GM18861 (cell line): ENCODE measurements around the gene LMO2.

Source experiments
- ATAC-seq: cut with Tn5 transposase; IDR thresholded peaks from one replicate; pipeline ENCODE4 v1.9.1; 2021; ENCODE audit not compliant: unreplicated experiment

LMO2 gene

DNA sequence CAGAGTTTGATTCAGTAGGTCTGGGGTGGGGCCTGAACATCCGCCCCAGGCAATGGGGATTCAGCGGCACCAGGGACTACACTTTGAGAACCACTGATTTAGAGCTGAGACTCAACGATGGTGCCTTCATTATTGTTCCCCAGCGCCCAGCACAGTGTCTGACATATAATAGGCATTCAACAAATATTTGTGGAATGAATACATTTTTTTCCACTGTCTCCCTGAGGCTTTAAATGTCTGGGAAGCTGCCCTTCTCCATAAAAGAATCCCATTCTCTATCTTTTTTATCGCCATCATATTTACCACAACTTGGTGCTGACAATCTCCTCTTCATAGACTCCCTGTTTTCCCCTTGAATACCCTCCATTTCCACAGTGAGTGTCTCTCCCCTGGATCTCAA is 23.6 kb upstream of the LMO2 start:
- ATAC-seq = no peak

DNA sequence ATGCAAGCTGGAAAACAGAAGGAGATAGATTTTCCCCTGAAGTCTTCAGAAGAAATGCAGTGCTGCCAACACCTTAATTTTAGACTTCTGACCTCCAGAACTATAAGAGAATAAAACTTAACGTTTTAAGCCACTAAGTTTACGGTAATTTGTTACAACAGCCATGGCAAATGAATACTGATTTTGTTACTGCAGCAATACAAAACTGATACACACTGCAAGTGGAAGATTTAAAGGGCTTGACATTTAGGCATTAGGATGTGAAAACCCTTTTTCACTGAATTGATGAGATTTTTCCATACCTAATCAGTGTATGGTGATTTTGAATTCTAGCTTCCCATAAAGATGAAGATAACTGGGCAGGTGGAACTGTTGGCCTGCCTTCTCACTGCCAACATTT is 22.1 kb upstream of the LMO2 start:
- ATAC-seq = no peak

DNA sequence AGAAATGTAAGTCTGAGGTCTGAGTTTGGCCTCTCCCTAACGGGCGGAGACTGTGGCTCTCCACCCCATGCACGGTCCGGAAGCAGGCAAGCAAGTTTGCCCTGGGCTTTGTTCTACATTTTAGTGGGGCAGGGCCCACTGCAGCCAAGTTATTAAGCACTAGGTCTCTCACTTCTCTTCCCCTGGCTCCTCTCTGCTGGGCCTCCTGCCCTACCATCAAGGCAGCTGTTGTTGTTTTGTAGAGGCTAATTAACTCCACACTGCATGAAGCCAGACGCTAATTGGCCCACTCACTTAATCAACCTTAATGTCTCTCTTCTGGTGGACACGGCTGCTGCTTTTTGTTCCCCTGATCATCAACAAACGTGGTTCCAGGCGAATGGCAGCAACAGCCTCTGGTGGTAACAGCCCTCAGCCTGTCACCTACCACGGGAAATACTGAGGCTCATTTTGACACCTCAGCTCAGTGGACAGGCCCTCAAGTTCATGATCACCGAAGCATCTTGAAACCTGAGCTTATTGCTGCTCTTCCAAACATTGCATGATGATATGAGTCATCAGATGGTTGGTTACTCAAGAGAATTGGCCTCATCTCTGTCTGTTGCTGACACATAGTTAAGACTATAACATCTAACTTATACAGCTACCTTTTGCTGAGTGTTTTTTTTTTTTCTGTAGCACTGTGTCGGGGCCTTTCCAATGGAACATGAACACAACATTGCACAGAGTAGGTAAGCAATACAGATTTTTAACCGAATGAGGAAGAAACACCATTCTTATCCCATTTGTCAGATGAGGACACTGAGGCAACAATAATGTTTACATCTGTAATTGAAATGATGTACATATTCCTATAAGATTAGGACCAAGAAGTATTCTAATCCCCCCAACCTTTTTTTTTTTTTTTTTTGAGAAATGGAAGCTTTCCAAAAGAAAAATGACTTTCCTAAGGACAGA is 20.8 kb upstream of the LMO2 start:
- peak; percentile 84 for ATAC-seq

DNA sequence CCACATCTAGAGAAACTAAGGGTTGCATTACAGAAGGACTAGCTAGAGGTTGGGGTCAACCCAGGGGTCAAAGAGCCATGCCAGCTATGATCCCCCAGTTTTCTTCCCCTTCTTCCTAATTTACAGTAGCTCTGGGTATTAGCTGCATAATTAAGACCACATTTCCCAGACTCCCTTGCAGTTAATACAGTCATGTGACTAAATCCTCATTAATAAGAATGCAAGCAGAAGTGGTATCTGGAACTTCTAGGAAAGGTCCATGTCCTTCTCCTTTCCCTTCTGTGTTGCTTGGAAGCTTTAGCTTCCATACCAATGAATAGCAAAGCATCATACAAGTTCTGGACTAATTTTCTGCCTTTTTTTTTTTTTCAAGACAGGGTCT is 19.1 kb upstream of the LMO2 start:
- no peak for ATAC-seq

DNA sequence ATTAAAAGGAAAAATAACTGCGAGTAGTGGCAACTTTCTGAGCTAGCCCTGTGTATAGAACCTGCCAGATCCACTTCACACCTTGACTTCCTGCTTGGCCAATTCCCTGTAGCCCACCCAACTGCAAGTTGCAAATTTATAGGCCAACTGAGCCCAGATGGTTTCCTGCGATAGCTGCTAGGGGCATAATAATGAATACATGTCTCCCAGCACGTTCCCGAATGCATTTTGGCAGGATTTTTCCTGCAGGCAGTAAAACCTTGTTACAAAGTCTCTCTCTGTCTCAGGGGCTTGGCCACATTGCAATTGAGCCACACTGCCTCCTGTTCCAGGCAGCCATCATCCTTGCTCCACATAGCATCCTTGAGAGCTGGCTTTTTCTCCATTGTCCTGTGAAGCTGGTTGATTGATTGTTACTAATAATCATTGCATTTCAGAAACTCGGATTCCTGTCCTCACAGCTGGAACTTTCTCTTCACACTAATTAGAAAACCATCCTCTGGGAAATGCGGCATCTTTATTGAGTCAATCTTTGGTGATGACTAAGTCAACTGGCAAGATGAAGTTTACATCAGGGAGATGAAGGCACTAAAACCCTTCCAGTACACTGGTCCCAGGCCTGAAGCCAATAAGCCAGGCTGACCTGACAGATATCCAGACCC is 18.6 kb upstream of the LMO2 start:
- no peak for ATAC-seq

DNA sequence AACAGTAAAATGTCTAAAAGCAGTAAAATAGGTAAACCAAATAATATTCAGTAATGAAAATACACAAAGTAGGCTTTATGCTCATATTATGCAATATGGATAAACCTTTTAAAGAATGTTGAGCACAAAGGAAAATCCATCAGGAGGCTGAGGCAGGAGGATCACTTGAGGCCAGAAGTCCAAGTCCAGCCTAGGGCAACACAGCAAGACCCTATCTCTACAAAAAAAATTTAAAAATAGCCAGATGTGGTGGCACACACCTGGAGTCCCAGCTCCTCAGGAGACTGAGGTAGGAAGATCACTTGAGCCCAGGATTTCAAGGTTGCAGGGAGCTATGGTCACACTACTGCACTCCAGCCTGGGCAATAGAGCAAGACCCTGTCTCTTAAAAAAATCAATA is 17.7 kb upstream of the LMO2 start:
- ATAC-seq = no peak

DNA sequence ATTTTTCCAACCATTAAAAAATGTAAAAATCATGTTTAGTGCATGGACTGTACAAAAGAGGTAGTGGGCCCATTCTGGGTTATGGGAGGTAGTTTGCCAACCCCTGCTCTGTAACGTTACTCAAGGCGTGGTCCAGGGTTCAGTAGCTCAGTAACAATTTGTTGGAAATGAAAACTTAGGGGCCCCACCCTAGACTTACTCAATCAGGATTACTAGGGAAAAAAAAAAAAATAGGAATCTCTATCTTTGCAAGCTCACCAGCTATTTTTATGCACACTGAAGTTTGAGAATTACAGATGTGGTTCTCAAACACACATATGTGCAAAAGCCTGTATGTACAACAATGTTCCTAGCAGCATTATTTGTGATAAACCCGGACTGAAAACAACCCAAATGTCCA is 17.3 kb upstream of the LMO2 start:
- no peak for ATAC-seq

DNA sequence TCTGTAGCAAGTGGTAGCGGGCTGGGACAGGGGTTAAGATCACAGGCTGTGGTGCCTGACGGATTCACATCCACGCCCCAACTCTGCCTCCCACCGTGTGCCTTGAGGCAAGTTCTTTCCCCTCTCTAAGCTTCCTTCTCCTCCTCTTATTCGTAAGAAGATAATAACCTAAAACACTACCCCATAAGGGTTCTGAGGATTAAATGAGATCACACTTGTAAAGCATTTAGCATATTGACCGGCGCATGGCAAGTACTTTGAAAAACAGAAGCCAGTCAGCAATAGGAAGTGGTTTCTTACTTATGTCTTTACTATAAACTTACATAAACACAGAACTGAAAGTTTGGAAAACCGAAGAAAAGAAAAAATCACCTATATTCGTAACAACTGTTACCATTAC is 15.5 kb upstream of the LMO2 start:
- ATAC-seq = no peak

DNA sequence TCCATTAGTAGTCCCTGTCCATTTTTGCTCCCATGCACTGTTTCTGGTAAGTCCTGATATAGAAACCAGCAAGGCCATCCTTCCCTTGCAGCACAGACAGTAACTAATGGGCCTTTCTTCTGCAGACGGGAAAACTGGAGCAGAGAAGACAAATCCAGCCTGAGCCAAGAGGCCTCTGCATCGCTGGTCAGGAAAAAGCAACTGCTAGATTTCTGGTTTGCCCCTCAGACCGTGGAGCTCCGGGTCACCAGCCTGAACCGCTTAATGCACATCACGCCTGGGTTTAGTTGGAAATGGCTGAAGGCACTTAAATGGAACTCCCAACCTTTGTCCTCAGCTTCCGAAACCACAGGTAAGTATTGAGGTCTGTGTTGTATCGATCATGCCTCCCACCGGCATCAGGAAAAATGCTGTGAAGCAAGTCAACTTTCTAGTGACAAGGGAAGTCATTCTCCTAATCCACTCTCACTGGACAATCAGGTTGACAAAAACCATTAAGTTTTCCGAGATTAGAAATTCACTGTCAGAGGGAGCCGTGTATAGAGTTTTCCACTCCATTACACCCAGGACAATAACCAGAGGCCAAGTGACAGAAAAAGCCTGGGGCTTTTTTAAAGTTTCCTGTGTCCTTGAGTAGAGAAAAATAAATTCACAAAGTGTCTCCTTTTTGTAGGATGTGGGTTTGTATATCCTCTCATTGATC is 14.8 kb upstream of the LMO2 start:
- ATAC-seq = no peak

DNA sequence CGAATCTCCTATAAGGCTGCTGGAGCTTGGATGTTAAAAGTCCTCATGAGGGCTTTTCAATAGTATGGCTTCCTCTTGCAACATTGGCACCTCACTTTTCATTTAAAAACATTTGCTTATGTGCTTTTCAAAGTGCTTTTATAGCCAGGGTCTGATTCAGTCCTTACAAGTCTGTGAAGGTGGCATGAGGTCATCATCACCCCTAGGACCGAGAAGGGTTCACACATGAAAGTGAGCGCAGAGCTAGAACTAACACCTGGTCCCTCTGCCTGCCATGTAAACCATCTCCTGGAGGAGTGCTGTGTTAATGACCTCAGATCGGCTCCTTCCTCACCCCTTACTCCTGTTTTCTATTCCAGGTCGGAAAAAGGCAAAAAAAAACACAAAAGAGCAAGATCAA is 12.2 kb upstream of the LMO2 start:
- ATAC-seq = no peak

DNA sequence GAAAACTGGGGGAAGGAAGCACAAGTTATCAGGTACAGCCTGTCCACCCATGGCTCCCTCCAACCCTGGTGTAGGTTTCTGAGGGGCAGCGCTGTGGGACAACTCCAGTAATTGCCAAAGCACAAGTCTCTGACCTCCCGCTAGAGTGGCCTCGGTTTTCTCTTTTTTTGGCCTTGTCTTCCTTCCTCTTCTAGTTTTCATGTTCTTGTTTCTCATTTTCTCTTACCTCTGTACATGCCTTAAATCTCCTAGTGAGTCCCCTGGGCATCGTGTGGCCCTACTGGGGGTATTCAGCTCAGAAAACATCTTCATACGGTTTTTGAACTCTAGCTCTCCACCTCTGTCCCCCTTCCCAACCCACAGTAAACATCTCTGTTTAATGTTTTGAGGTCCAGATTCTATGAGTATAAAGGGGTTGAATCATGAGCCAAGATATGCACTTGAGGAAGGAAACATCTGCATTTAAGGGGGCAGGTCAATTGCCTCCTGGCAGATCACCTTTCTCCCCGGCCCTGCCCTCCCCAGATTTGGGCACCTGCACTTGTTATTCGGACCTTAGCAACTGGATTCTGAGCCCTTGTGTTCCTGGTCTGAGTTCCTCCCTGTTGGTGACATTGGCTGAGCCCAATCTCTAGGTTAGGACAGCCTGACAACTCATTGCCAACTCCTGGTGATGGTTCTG is 8.4 kb upstream of the LMO2 start:
- ATAC-seq = no peak

DNA sequence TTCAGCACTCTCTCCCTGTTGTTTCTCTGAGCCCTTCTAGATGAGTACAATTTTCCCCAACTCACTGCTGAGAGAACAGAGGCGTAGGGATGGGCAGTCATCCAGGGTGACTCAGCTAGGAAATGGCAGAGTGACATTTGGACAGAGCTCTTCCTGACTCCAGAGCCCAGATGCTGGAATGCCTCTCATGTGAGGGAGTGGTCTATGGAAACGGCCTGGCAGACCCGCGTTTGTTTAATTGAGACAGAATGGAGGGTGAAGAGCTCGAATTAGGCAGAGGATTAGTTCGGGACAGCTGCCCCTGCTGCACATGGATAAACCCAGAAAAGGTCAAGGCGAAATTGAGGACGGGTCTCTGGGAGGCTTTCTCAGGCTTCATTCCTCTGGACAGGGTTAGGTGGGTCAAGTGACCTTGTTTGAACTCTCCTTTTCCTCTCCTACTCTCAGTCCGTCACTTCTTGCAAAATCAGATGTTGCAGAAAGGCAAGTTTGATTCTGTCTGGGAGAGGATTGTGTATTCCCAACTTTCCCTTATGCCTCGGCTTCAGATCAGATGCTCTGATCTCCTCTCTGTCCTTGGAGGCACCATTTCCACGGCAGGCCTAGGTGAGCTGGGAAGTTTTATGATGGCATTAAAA is 7.6 kb upstream of the LMO2 start:
- ATAC-seq = no peak

DNA sequence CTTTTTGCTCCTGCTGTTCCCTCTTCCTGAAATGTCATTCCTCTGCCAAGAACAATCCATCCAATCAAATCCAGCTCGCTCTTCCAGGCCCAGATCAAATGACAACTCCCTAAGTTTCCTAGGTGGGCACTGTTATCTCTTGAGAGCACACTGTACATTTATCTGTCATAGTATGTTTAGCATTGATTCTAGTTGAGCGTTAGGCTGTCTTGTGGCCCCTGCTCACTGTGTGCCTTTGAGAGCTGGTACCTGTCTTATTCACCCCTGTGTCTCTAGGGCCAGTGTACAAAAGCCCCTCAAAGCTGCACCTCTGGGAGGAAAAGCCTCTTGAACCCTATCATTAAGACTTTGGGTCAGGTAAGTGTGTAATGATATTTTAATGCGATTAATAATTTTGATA is 7.1 kb upstream of the LMO2 start:
- no peak for ATAC-seq

DNA sequence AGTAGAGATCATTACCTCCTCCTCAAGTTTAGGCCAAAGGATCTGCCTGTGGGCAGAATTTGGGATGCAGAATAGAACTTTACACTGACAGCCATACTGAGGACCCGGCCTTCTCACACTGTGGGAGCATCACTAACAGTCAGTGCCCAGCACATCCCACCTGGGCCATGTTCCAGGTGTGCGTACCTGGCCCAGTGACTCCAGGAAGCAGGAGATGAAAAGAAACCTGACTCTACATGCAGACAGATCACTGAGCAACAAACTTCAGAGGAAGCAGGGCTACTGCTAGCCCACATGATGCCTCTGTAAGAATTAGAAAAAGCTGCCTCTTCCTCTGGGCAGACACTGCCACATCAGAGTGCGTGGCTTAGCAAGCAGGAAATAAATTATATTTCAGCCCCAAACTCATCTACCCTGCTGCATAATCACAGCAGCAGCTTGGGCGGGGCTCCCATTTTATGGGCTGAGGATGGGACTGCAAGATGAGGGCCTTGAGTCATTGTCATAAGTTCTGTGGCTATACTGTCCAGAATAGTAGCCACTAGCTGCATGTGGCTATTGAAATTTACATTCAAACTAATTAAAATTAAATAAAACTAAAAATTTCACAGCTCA is 6.0 kb upstream of the LMO2 start:
- no peak for ATAC-seq

DNA sequence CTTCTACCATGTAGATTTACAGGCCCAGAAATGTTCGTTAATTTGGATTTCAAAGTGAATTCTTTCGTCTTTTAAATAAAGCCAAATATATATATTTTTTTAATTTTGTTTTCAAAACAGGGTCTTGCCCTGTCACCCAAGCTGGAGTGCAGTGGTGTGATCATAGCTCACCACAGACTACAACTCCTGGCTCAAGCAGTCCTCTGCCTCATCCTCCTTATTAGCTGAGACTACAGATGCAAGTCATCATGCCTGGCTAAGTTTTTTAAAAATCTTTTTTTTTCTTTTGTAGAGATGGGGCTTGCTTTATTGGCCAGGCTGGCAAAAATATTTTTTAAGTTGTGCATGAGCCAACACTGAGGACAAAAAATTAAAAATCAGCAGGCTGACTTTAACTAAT is 5.0 kb upstream of the LMO2 start:
- no peak for ATAC-seq

DNA sequence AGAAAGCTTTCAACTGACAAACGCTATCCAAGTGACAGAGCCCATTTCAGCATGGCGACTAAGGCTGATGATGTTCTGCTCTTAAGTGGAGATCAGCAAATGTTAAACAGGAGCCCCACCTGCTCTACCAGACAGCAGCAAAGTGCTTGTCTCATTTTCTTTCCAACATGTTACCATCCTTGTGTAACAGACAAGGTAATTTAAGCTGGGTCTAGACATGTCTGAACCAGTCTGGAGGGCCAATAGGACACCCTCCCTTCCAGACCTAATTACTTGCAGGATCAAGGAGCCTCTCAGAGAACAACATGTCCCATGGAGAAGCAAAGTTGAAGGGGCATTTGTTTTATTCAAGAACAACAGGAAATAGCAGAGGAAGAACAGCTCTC is 3.9 kb upstream of the LMO2 start:
- ATAC-seq = no peak

DNA sequence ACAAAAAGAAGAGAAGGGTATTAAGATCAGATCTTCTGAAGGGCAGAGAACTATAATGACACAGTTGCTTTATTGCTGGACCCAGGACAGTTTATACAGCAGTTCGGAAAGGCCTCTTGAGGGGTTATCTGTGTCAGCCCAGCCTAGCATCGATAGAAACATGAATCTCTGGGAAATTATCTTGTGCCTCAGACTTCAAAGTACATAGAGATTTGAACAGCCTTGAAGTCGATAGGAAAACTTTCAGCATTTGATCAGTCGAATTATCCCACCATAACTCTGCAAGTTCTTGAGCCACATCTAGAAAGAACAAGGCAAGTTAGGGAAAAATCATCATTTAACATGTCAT is 2.5 kb upstream of the LMO2 start:
- ATAC-seq = no peak

DNA sequence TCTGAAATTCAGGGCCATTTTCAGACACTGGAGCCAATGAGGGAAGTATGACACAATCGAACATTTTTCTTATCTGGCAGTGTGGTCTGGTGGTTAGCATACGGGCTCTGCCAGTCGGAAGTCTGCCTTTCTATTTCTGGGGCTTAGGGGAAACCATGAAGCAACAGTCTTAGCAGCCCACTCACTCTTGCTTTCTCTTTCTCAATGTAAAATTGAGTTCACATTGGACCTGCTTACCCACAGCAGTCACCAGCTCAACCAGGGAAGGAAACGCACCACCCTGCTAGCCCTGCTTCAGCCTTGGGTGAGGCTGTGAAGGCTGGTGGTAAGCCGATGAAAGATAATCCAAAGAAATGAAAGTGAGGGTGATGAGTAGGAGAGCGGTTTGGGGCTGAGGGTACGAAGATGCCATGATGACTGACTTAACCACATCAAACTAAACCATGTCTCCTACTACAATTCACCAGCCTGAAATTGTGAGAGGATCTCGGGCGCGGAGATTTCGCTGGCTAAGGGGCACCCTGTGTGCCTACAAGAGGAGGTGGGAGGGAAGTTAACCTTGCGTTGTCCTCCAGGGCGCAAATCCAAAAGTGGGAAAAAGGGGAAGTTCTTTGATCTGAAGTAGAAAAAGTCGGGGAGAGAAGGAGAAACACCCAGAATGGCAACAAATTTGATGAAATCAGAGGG is 2.0 kb upstream of the LMO2 start:
- peak; percentile 65 for ATAC-seq

DNA sequence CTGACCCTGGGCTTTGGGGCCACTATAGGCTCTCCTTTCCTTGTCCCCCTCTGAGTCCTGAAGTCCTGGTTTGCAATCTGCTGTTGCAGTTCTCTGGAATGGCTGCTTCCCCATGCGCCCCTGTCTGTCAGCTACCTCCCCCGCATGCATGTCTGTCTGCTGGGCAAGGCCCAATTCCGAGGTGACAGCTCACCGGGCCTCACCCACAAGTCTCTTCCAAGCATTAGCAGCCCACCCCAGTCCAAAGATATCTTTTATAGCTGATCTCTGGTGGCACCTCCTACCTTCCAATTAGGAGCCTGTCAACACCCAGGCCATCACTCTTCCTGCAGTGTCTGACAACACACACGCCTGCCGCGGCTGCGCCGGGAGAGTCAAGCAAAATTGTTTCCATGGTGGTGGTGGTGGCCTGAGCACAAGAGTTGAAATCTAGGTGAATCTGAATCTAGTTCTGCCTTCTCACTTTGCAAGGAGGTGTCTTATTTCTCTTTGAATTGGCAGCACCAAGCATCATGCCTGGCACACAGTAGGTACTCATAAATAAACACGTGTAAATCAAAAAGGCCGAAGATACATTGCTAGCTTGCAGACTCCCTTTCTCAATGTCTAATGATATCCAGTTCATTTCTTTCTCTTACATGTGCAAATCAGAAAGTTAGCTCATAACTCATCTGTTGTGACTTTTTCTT is 1.2 kb upstream of the LMO2 start:
- ATAC-seq = no peak
